GM18858 (cell line): ENCODE results near the gene SMYD3.

Experiments
- ATAC-seq: cut with Tn5 transposase; IDR thresholded peaks from one replicate; pipeline ENCODE4 v1.9.1; 2021; ENCODE audit not compliant: unreplicated experiment

Gene SMYD3

DNA sequence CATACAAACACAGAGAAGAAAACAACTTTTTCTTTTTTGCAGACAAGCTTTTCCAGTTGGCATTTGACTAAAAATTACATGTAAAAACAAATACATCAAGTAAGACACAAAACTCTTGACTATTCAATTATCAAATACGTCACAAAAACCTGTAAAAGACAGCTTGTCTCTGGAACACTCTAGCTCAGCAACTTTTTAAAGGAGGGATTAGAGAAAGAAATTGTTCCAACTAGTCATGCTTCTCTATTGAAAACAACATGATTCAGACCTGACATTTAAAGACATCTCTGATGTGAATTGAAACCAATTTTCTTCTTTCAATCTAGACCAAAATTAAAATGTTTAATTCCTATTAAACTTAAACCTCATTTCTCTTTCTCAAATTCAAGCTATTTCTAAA is 30.3 kb downstream of the SMYD3 start:
- ATAC-seq: no peak

DNA sequence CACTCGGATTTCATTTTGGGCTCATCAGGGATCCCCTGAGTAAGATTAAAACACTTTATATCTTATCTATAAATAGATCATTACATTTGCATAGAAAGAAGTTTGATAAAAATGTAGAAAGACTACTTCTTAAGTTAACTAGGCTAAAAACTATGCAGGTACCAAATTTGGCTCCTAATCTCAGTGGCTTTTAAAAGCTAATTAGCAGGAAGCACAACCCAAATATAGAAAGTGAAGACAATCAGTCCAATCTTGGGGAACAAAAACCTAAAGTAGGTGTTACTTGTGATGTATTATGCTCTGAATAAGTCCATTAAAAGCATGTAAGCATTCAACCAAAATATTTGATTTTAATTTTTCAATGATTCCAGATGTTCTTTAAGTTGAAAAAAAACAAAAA is 35.4 kb downstream of the SMYD3 start:
- no peak for ATAC-seq

- ATAC-seq: no peak
These were observed 36.5 kb downstream of the SMYD3 start for GRCh38 chr1:246470585-246470984.

DNA sequence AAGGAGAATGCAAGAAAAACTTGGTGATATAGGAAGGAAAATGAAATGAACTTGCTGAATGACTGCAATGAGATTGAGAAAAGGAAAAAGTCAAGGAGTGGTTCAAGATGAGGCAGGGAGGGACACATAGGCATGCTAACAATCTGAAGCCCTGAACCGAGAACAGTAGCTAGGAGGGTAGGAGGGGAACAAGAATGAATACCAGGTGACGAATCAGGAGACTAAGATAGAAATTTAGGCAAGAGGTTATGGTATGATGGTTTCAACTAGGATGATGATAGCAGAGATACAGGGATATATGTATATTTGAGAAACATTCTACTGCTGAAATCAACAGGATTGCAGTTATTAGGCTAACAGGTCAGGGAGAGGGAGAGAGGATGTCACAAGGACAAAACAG is 44.1 kb downstream of the SMYD3 start:
- ATAC-seq: no peak

GRCh38 chr1:246460406-246460805 is 46.7 kb downstream of the SMYD3 start:
- no peak for ATAC-seq

DNA sequence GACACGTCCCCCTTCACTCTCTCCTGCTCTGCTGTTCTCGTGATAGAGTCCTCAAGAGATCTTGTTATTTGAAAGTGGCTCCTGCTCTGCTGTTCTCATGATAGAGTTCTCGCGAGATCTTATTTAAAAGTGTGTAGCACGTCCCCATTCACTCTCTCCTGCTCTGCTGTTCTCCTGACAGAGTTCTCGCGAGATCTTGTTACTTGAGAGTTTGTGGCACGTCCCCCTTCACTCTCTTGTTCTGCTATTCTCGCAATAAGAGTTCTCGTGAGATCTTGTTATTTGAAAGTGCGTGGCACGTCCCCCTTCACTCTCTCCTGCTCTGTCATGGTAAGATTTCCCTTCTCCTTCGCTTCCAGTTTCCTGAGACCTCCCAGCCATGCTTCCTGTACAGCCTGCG is 47.9 kb downstream of the SMYD3 start:
- ATAC-seq: no peak

DNA sequence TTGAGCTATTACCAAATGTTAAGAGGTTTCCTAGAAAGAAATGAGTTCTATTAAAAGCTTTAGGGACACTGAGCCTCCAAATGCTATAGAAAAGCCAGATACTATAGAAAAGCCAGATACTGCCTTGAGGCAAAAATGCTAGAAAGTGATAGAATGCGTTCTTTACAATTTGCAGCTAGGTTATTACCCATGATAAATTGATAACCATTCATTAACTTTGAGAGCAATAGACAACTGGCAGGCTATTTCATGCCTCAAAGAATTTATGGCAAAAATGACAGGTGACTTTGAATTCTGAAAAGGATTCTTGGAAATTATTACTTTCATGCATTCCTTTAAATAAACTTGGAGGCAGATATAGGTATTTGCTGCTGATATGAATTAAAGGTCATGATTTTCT is 51.6 kb downstream of the SMYD3 start:
- no peak for ATAC-seq

GRCh38 chr1:246454655-246455054 is 52.4 kb downstream of the SMYD3 start:
- ATAC-seq: no peak

GRCh38 chr1:246450611-246451251 is 56.3 kb downstream of the SMYD3 start:
- ATAC-seq: no peak

- ATAC-seq: no peak
These were observed 58.7 kb downstream of the SMYD3 start for GRCh38 chr1:246448373-246448772.

- ATAC-seq: no peak
These were observed 59.6 kb downstream of the SMYD3 start for GRCh38 chr1:246447501-246447900.

DNA sequence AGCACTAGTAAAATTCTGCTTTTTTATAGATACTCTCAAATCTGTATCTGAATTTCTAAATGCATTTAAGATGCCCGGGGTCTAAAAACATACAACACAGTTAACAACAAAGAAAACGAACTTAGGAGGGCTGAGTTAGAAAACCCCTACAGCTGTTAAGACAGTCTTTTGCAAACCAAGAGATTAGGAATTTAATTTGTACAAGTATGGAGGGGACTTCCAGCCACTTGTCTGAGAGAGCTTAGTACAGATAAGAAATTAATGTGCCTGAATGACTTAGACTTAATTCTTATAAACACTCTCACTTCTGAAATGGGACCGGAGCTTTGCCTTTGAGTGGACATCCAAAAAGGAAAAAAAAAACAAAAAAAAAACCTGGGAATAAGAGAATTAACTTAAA is 61.6 kb downstream of the SMYD3 start:
- ATAC-seq: no peak

GRCh38 chr1:246444617-246445016 is 62.5 kb downstream of the SMYD3 start:
- ATAC-seq: no peak

GRCh38 chr1:246437961-246438360 is 69.1 kb downstream of the SMYD3 start:
- no peak for ATAC-seq

DNA sequence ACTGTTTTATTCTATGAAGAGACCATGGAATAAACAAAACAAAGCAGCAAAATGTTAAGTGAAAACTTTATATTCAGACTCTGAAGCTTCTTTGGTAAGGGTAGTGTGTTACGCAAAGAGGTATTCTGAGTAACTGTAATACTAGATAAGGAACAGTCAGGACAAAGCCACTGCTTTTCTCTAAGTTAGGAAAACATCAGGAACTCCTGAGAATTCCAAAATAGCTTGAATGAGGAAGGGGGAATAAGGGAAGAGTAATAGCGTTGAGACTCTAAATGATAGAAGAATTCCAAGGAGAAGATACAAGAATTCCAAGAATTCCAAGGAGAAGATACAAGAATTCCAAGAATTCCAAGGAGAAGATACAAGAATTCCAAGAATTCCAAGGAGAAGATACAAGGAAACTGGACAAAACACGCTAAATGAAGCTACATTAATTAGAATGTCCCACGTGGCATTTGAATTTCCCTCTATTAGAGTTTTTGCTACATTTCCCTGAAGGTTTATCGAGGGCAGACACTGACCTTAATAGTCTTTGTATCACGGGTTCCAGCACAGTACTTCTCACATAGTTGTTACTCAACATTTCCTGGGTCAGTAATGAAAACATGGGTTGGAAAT is 71.5 kb downstream of the SMYD3 start:
- no peak for ATAC-seq

DNA sequence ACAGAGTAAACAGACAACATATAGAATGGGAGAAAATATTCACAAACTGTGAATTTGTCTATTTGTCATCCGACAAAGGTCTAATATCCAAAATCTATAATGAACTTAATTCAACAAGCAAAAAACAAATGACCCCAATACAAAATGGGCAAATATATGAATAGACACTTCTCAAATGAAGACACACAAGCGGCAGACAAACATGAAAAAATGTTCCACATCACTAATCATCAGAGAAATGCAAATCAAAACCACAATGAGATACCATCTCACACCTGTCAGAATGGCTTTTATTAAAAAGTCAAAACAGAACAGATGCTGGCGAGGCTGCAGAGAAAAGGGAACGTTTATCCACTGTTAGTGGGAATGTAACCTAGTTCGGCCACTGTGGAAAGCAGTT is 72.7 kb downstream of the SMYD3 start:
- ATAC-seq: no peak

GRCh38 chr1:246428542-246429308 is 78.4 kb downstream of the SMYD3 start:
- no peak for ATAC-seq

DNA sequence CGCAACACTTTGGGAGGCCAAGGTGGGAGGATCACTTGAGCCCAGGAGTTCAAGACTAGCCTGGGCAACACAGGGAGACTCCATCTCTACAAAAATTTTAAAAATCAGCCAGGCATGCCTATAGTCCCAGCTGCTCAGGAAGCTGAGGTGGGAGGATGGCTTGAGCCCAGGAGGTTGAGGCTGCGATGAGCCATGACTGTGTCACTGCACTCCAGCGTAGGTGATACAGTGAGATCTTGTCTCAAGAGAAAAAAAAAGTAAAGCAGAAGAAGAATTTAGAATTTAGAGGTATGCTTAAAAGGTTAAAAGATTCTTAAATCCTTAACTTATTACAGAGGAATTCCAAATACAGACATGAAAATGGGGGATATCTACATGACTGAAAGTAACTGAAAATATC is 79.5 kb downstream of the SMYD3 start:
- ATAC-seq: no peak

GRCh38 chr1:246425895-246426294 is 81.2 kb downstream of the SMYD3 start:
- ATAC-seq: no peak

- ATAC-seq: no peak
These were observed 81.8 kb downstream of the SMYD3 start for GRCh38 chr1:246425139-246425794.

DNA sequence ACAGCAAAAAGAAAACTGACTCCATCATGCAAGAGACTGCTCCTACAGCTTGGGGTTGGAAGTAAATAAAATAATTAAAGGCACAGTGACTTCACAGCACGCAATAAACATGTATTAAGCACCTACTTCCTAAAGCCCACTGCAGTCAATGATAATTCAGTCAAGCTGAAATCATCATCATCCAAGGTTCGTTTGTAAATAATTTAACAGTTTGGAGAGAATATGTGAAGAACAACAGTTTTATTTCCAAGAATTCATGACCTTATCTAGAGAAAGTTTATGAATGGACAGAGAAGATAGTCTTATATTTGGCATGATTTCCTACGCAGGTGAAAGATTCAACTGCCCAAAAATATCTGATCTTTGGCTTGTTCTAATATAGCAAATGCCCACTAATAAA is 86.8 kb downstream of the SMYD3 start:
- ATAC-seq: no peak
